ENCODE results near the gene TMPO. TPM values are rescaled to one million over a fixed set of nuclear protein-coding genes. Genes with fewer than 3 reads are reported as not detected.
"Not testable (repeated sequence)": the region's sequence is repeated elsewhere in the genome, so short reads cannot be mapped to it uniquely, and the experiment has no call there.

TMPO gene
- total and polyA plus RNA-seq, 2 donors: 25.5 to 220 TPM

DNA sequence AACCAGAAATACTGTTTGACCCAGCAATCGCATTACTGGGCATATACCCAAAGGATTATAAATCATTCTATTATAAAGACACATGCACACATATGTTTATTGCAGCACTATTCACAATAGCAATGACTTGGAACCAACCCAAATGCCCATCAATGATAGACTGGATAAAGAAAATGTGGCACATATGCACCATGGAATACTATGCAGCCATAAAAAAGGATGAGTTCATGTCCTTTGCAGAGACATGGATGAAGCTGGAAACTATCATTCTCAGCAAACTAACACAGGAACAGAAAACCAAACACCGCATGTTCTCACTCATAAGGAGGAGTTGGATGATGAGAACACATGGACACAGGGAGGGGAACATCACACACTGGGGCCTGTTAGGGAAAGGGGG, 61.4 kb downstream of the TMPO start:
- H3K4me3 ChIP-seq (ENCODE audit: low read depth, low read length); H3K27ac ChIP-seq (ENCODE audit: low read depth); H3K36me3 ChIP-seq (ENCODE audit: insufficient read depth); H3K4me1 ChIP-seq (ENCODE audit: insufficient read depth); DNase-seq (ENCODE audit: extremely low spot score): not testable (repeated sequence)
- WGBS: 89% methylated on average over 2 of the region's 2 CpGs

GRCh38 chr12:98578392-98578791, 63.0 kb downstream of the TMPO start:
- H3K27ac ChIP-seq (ENCODE audit: low read depth): no peak overlapping the region
- H3K4me3 ChIP-seq (ENCODE audit: low read depth, low read length): no peak overlapping the region
- no peaks in the 10 kb centered on the region for H3K36me3 ChIP-seq (ENCODE audit: insufficient read depth)
- 78% methylated on average over 1 of the region's 1 CpG for WGBS
- no peak for DNase-seq (ENCODE audit: extremely low spot score)
- H3K4me1 ChIP-seq (ENCODE audit: insufficient read depth): no peaks in the 10 kb centered on the region

- Histone ChIP-seq H3K27ac (ENCODE audit: low read depth) (no peak overlapping the region), H3K4me1 (ENCODE audit: insufficient read depth) (no peaks in the 10 kb centered on the region), H3K36me3 (ENCODE audit: insufficient read depth) (no peaks in the 10 kb centered on the region), H3K4me3 (ENCODE audit: low read depth, low read length) (no peak overlapping the region)
- no peak for DNase-seq (ENCODE audit: extremely low spot score)
- WGBS: 75% methylated on average over 2 of the region's 2 CpGs
Measured at GRCh38 chr12:98578821-98579220, 63.4 kb downstream of the TMPO start.

DNA sequence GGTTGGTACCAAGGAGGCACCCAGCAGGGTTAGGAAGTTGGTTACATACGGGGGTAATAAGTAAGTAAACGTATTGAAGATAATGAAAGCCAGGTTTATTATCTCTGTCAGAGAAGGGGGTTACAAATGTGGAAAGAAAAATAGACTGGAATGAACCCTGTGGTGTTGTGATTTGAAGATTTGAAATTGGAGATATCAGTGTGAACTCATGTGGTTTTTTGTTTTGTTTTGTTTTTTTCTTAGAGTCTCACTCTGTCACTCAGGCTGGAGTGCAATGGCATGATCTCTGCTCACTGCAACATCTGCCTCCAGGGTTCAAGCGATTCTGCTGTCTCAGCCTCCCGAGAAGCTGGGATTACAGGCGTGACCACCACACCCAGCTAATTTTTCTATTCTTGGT, 64.0 kb downstream of the TMPO start:
- H3K36me3 ChIP-seq (ENCODE audit: insufficient read depth): no peaks in the 10 kb centered on the region
- H3K4me3 ChIP-seq (ENCODE audit: low read depth, low read length): no peak overlapping the region
- DNase-seq (ENCODE audit: extremely low spot score): no peak
- 80% methylated on average over 5 of the region's 5 CpGs for WGBS
- H3K4me1 ChIP-seq (ENCODE audit: insufficient read depth): no peaks in the 10 kb centered on the region
- no peak overlapping the region for H3K27ac ChIP-seq (ENCODE audit: low read depth)

DNA sequence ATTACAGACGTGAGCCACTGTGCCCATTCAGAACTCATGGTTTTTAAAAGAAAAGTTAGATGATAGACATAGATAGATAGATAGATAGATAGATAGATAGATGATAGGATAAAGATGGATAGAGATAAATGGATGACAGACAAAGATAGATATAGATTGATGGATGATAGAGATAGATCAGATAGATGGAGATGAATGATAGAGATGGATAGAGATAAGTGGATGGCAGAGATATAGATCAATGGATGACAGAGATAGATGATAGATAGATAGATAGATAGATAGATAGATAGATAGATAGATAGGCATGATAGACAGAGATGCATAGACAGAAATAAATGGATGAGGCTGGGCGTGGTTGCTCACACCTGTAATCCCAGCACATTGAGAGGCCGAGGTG, 64.4 kb downstream of the TMPO start:
- Histone ChIP-seq H3K4me3 (ENCODE audit: low read depth, low read length) (no peak overlapping the region), H3K4me1 (ENCODE audit: insufficient read depth) (no peaks in the 10 kb centered on the region), H3K36me3 (ENCODE audit: insufficient read depth) (no peaks in the 10 kb centered on the region), H3K27ac (ENCODE audit: low read depth) (no peak overlapping the region)
- 91% methylated on average over 3 of the region's 3 CpGs for WGBS
- no peak for DNase-seq (ENCODE audit: extremely low spot score)

DNA sequence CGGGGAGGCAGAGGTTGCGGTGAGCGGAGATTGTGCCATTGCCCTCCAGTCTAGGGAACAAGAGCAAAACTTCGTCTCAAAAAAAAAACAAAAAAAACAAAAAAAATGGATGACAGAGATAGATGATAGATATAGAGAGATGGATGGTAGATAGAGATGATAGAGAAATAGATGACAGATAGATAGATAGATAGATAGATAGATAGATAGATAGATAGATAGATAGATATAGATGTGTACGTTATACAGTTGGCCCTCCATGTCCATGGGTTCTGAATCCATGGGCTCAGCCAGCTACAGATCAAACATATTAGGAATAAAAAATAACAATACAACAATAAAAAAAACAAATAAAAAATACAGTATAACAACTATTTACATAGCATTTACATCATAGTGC, 65.3 kb downstream of the TMPO start:
- no peak overlapping the region for H3K27ac ChIP-seq (ENCODE audit: low read depth)
- no peak overlapping the region for H3K4me3 ChIP-seq (ENCODE audit: low read depth, low read length)
- H3K4me1 ChIP-seq (ENCODE audit: insufficient read depth): no peaks in the 10 kb centered on the region
- 91% methylated on average over 5 of the region's 5 CpGs for WGBS
- no peak for DNase-seq (ENCODE audit: extremely low spot score)
- no peaks in the 10 kb centered on the region for H3K36me3 ChIP-seq (ENCODE audit: insufficient read depth)

DNA sequence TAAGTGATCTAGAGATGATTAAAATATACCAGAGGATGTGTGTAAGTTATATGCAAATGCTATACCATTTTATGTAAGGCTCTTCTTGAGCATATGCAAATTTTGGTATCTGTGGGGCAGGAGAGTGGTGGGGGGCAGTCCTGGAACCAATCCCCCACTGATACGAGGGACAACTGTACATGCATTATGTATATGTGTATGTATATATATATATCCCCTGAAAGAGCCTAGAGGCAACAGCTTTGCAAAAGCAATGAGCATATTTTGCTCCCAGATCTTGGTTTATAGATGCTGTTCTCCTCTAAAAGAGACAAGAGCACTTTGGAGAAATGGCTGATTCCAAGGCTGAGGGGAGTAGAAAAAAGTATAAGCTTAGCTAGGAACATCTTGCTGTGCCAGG, 65.7 kb downstream of the TMPO start:
- no peak for DNase-seq (ENCODE audit: extremely low spot score)
- WGBS: 73% methylated on average over 1 of the region's 1 CpG
- no peaks in the 10 kb centered on the region for H3K36me3 ChIP-seq (ENCODE audit: insufficient read depth)
- no peaks in the 10 kb centered on the region for H3K4me1 ChIP-seq (ENCODE audit: insufficient read depth)
- no peak overlapping the region for H3K4me3 ChIP-seq (ENCODE audit: low read depth, low read length)
- no peak overlapping the region for H3K27ac ChIP-seq (ENCODE audit: low read depth)

DNA sequence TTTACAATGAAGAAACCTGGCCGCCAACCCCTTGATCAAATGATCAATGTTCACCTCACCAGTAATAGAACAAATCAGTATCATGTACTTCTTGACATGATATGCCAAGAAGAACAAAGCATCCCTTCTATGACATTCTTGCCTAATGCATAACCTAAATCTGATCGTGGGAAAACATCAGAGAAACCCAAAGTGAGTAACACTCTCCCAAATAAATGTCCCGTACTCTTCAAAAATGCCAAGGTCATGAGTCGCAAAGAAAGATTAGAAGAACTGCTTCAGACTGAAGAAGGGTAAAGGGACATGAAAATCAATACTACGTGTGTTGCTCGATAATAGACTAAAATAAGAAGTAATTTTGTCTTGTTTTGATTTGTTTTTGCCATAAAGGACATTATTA, 66.7 kb downstream of the TMPO start:
- DNase-seq (ENCODE audit: extremely low spot score): no peak
- WGBS: 83% methylated on average over 6 of the region's 6 CpGs
- Histone ChIP-seq H3K4me1 (ENCODE audit: insufficient read depth) (no peaks in the 10 kb centered on the region), H3K36me3 (ENCODE audit: insufficient read depth) (no peaks in the 10 kb centered on the region), H3K4me3 (ENCODE audit: low read depth, low read length) (no peak overlapping the region), H3K27ac (ENCODE audit: low read depth) (no peak overlapping the region)

GRCh38 chr12:98587084-98587483, 71.7 kb downstream of the TMPO start:
- WGBS: 78% methylated on average over 5 of the region's 5 CpGs
- Histone ChIP-seq H3K4me3 (ENCODE audit: low read depth, low read length) (no peak overlapping the region), H3K36me3 (ENCODE audit: insufficient read depth) (no peaks in the 10 kb centered on the region), H3K27ac (ENCODE audit: low read depth) (no peak overlapping the region), H3K4me1 (ENCODE audit: insufficient read depth) (no peaks in the 10 kb centered on the region)
- DNase-seq (ENCODE audit: extremely low spot score): no peak

DNA sequence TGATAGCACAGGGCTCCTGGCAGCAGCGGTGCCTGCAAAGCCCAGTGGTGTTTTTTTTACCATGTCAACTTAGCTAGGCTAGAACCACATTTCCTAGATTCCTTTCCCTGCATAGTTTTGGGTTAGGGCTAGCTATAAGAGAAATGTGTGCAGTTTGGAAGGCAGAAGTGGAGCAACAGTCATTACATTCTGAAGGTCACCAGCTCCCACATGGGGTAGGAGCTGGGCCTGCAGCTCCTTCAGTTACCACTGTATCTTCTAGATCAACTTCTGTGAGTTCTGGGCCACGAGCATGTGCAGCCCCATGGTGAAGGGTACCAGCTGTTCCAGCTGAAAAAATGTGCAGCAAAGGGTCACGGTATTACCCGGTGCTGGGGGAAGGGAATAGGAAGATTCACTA, 75.8 kb downstream of the TMPO start:
- H3K4me3 ChIP-seq (ENCODE audit: low read depth, low read length): no peak overlapping the region
- H3K4me1 ChIP-seq (ENCODE audit: insufficient read depth): no peaks in the 10 kb centered on the region
- no peaks in the 10 kb centered on the region for H3K36me3 ChIP-seq (ENCODE audit: insufficient read depth)
- DNase-seq (ENCODE audit: extremely low spot score): no peak
- H3K27ac ChIP-seq (ENCODE audit: low read depth): no peak overlapping the region
- WGBS: 66% methylated on average over 4 of the region's 4 CpGs

- no peak for DNase-seq (ENCODE audit: extremely low spot score)
- 37% methylated on average over 9 of the region's 9 CpGs for WGBS
- Histone ChIP-seq H3K4me3 (ENCODE audit: low read depth, low read length) (peak overlapping the region; percentile 43), H3K36me3 (ENCODE audit: insufficient read depth) (no peaks in the 10 kb centered on the region), H3K27ac (ENCODE audit: low read depth) (peak overlapping the region; percentile 90), H3K4me1 (ENCODE audit: insufficient read depth) (no peaks in the 10 kb centered on the region)
Measured at GRCh38 chr12:98592825-98593322, 77.5 kb downstream of the TMPO start.

GRCh38 chr12:98593351-98594049, 78.1 kb downstream of the TMPO start, which contains the start of gene SLC25A3:
SLC25A3 (plus strand) TSS chr12:98593686; CDS start chr12:98593979, 293 bp downstream.
- DNase-seq (ENCODE audit: extremely low spot score): peak; percentile 93
- H3K27ac ChIP-seq (ENCODE audit: low read depth): peak within 1 kb of the TSS; percentile 99
- H3K36me3 ChIP-seq (ENCODE audit: insufficient read depth): peaks cover 4% of the 10 kb centered on the region
- H3K4me3 ChIP-seq (ENCODE audit: low read depth, low read length): peak within 1 kb of the TSS; percentile 78
- no peaks in the 10 kb centered on the region for H3K4me1 ChIP-seq (ENCODE audit: insufficient read depth)
- under 1% methylated on average over 67 of the region's 67 CpGs for WGBS

DNA sequence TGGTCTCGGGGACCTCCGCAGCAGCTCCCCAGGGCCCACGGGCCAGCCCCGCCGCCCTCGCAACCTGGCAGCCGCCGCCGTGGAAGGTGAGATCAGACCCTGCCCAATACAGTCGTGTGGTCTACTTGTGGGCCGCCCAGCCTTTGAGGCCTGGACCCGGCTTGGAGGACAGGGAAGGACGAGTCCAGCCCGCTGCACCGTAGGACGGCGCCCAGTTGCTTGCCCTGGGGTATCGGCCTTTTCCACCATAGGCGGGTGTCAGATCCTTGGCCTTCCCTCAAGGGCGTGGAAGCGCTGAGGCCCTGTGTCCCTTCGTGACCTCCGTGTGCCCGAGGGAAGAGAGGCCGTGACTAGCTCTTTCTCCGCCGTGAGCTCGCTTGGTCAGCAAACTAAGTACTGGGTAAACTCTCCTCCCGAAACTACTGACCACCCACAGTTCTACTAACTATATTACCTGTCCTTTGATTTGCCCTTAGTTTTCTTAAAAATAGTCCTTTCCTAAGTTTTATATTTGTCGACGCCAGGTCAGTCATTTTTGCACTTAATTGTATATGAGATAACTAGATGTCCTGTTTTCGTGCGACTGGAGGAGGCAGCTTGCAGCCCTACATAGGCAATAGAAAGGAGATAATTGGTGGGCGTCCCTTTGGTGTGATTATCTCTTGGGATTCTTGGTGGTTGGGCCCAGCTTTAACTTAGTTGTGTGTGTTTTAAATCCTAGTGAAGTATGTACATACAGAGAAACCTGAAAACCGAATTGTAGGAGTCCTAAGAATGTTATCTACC, 78.9 kb downstream of the TMPO start:
- Histone ChIP-seq H3K27ac (ENCODE audit: low read depth) (peak overlapping the region; percentile 99), H3K4me1 (ENCODE audit: insufficient read depth) (no peaks in the 10 kb centered on the region), H3K36me3 (ENCODE audit: insufficient read depth) (peaks cover 4% of the 10 kb centered on the region), H3K4me3 (ENCODE audit: low read depth, low read length) (peak overlapping the region; percentile 78)
- DNase-seq (ENCODE audit: extremely low spot score): no peak
- WGBS: under 1% methylated on average over 35 of the region's 35 CpGs
